Midbrain (tissue), 1 donor: Measurements from ENCODE around the gene SIPA1L3.

Source experiments
- DNase-seq: peaks from one replicate; lab custom pipeline; 2025; lab: John Stamatoyannopoulos, UW

Gene SIPA1L3

DNA sequence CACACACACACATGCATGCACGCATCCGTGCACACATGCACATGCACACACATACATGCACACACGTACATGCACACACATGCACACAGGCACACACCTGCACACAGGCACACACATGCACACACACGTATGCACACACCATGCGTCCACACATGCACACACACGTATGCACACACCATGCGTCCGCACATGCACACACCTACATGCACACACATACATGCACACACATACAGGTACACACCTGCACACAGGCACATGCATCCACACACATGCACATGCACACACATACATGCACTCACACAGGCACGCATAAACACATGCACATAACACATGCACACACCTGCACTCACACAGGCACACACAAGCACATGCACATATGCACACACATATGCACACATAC, 204.9 kb downstream of the SIPA1L3 start:
- no peak for DNase-seq

- no peak for DNase-seq
Observed at GRCh38 chr19:38114651-38115050, 207.6 kb downstream of the SIPA1L3 start.

DNA sequence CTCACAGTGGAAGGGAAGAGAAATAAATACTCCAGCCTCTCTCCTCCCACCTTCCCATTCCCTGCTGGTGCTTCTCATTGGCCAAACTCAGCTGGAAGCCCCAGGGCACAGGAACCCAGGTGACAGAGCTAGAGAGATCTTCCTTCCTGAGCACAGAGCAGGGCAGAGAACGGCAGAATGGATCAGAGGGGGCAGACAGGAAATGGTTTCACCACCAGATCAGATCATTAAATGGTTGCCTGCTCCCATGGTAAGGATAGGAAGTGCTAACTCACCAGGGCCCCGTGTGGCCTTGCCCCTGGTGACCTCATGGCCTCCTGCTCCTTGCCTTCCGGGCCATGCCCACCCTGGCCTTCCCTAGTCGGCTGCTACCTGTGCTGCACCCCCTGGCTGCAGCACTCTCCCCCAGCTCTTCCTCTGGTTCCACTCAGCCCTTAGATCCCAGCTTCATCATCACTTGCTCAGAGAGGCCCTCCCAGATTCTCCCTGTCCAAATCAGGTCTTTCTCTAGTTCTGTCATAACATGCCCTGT, 208.3 kb downstream of the SIPA1L3 start:
- DNase-seq = no peak

DNA sequence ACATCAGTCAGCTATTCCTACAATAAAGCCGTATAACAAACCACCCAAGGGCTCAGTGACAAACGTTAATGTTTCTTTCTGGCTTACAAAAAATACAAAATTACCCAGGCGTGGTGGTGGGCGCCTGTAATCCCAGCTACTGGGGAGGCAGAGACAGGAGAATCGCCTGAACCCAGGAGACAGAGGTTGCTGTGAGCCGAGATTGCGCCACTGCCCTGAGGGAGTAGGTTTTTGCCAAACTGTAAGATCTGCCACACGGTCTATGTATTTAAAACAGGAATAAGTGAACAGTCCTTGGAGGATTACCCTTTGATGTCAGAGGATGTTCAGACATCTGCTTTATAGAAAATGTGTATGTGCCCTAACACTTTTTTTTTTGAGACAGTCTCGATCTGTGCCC, 211.2 kb downstream of the SIPA1L3 start:
- no peak for DNase-seq

DNA sequence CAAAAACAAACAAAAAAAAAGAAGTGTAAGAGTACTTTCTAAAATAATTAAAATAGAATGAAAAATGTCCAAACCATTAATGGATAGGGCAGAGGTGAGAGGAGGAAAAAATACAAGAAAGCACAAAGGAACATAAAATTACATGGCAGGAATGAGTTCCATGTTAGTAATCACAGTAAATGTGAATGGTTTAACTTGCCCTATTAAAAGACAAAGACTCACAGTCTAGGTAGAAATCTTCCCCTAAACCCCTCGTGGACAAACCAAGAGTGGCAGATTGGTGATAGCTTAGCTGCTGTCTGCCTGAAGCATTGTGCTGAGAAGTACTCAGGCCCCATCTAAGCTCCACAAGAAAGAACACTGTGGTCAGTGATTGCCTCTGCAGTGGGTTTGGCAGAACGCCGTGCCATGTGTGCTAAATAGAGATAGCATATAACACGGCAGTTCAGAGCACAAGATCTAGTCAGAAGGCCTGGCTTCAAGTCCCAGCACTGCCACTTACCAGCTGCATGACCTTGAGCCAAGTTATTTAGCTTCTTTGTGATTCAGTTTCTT, 213.5 kb downstream of the SIPA1L3 start:
- no peak for DNase-seq

GRCh38 chr19:38122402-38123093, 215.5 kb downstream of the SIPA1L3 start:
- no peak for DNase-seq

DNA sequence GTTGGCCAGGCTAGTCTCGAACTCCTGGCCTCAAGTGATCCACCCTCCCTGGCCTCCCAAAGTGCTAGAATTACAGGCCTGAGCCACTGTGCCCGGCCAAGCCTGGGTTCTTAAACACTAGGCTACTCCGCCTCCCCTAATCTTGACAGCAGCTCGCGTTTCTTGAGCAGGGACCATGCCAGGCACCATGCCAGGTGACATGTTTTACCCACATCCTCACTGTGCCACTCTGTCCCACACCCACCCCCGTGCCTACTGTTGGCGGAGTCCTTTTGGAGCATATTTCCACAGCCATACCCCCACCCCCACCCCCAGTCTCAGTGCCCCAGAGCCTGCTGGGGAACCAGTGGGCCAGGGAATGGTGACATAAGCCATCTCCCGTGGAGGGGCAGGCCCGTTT, 218.2 kb downstream of the SIPA1L3 start:
- no peak for DNase-seq

GRCh38 chr19:38130399-38130798, 223.4 kb downstream of the SIPA1L3 start:
- DNase-seq = no peak

DNA sequence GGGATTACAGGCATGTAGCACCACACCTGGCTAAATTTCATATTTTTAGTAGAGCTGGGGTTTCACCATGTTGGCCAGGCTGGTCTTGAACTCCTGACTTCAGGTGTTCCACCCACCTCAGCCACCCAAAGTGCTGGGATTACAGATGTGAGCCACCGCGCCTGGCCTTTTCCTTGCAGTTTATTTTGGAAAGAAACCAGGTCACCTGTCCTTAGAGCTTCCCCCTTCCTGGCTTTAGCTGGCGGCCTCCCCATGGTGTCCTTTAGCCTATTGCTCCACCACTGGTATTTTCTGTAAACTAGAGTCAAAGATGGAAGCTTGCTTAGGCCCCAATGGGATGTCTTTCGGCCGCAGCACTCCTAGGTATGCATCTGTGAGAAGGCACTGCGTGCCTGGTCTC, 225.8 kb downstream of the SIPA1L3 start:
- DNase-seq = no peak

GRCh38 chr19:38133319-38133718, 226.3 kb downstream of the SIPA1L3 start:
- no peak for DNase-seq

DNA sequence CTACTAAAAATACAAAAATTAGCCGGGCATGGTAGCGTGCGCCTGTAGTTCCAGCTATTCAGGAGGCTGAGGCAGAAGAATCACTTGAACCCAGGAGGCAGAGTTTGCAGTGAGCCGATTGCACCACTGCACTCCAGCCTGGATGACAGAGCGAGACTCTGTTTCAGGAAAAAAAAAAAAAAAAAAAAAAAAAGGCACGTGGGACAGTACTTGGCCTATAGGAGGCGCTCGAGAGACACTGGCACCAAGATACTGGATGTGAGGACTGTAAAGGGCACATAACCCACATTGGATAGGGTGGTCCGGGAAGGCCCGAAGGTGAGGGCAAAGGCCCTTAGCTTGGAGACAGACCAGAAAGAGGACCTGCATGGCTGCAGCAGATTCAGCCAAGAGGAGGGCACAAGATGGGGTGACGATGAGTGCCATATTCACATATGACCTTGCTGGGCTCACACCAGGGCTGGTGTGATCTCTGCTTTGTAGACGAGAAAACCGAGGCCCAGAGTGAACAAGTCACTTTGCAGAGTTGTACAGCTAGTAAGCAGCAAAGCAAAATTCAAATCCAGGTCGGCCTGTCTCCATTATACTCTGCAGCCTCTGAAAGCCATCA, 227.6 kb downstream of the SIPA1L3 start:
- no peak for DNase-seq

- no peak for DNase-seq
Observed at GRCh38 chr19:38135150-38135998, 228.4 kb downstream of the SIPA1L3 start.

- no peak for DNase-seq
Observed at GRCh38 chr19:38139122-38139521, 232.1 kb downstream of the SIPA1L3 start.

DNA sequence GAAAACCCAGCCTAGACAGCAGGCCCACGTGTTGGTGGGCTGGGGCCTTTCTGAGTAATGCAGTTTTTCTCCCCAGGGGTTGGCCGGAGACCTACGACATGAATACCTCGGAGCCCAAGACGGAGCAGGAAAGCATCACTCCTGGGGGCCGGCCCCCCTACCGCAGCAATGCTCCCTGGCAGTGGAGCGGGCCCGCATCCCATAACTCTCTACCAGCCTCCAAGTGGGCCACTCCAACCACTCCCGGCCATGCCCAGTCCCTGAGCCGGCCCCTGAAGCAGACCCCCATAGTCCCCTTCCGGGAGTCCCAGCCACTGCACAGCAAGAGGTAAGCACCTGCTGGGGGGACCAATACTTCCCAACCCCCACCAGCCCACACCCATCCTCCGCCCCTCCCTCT, 234.1 kb downstream of the SIPA1L3 start:
- DNase-seq = no peak

DNA sequence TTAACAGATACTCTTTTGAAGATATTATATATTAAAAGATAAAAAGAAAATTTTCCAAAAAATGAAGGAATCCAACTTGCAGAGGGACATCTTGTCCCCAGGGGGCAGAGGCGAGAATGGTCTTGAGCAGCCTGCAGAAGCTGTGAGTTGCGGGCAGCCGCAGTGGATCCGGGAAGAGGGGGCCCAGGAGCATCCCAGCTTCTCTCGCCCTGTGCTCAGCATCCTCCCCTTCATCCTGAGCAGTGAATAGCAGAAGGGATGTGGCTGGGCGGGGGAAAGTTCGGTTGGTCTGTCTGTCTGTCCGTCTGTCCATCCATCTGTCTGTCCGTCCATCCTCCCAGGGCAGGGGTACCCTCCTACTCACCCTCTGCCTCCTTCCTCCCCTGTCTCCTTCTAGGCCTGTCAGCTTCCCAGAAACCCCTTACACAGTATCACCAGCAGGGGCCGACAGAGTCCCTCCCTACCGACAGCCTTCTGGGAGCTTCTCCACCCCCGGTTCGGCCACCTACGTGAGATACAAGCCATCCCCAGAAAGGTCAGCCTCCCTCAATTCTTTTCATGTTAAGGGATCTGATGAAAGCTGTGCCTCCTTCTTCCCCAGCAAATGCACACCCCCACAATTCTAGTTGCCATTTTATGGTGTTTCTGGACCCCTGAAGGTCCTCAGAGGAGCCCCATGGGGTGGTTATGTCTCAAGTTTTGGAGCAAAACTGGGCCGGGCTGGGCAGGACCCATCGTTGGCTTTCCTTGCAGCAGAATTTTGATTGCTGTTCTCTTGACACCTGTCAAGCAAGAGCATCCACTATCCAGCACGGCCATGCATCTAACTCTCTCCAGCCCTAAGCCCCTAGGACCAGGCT, 235.4 kb downstream of the SIPA1L3 start:
- peak; percentile 73 for DNase-seq

GRCh38 chr19:38143847-38144246, 236.8 kb downstream of the SIPA1L3 start:
- DNase-seq = no peak

DNA sequence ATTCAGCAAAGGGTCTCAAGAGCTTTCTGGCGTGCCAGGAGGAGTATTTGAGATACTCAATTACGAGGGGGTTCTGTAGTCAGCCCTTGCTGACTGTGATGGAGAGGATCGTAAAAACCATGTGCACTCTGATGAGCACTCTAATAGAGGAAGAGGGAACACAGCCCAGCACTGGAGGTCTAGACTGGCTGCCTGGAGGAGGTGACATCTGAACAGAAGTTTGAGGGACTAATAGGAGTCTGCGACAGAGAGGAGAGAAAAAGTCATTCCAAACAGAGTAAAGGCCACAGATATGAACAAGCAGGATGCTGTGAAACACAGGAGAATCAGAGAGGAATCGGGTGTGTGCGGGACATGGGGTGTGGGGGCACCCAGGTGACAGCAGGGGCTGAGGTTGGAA, 237.7 kb downstream of the SIPA1L3 start:
- no peak for DNase-seq

DNA sequence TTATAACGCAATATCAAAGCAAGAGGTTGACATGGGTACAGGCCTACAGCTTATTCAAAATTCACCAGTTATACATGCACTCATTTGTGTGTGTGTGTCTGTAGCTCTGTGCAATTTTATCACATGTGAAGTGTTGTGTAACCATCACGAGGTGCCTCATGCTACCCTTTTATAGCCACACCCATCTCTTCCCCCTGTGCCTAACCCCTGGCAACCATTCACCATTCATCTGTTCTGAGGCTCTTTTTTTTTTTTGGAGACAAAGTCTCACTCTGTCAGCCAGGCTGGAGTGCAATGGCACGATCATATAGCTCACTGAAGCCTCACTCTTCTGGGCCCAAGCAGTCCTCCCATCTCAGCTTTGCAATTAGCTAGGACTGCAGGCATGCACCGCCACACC, 238.6 kb downstream of the SIPA1L3 start:
- DNase-seq = peak; percentile 8

GRCh38 chr19:38148337-38148736, 241.3 kb downstream of the SIPA1L3 start:
- no peak for DNase-seq

GRCh38 chr19:38149661-38150061, 242.7 kb downstream of the SIPA1L3 start:
- DNase-seq = no peak

DNA sequence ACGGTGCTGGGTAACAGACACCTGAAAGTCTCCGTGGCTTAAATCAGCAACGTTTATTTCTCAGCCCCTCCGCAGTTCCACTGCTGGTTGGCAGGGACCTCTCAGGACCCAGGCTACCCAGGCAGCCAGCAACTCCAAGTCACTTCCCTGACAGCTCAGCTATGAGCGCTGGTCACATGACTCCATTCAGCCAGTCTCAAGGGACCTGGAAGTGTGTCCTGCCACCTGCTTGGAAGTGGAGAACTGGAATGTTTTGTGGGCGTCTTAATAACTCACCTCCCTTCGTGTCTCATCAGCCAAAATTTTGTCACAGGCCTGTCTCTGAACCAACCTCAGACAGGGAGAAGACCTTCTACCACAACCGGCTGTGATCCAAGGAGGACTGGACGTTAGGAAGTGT, 244.2 kb downstream of the SIPA1L3 start:
- DNase-seq = no peak
